HG03439 (cell line): ENCODE measurements around the gene WBP1.
A peak's percentile ranks its signal among the peaks of the same experiment; 100 is the strongest.

Experiments
- ATAC-seq: cut with Tn5 transposase; IDR thresholded peaks from one replicate; pipeline ENCODE4 v1.9.1; 2021; ENCODE audit warnings: mild to moderate bottlenecking, moderate library complexity; ENCODE audit not compliant: unreplicated experiment

Gene WBP1

DNA sequence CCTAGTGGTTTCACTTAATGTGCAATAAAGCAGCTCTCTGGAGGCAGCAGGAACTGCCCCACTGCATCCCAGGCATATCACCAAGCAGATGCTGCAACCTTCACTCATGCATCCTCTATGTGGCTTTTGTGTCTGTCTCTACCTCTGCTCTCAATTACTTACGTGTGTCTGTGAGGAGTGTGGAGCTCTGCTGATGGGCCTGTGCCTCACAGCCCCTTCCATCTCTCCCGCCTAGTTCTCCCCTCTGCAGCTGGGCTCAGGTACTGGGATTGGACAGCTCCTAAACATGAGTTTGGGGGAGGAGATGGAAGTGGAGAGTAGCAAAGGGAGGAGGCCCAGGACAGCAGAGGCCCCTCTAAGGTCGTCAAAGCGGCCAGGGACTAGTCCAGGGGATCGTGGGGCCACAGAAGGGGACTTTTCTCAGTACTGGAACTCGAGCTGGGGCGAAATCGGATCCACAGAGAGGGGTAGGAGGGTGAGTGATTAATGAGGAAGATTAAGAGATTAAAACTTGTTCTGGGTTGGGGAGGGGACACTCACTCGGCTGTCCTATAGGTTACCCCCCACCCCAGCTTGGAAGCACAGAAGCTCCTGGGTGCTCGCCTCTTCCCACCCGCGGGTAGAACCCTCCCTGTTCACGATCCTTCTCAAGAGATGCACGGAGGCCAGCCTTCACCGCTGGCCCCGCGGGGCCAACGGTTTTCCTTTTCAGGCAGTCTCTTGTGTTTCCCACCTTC is 43.3 kb downstream of the WBP1 start:
- ATAC-seq, result no peak

DNA sequence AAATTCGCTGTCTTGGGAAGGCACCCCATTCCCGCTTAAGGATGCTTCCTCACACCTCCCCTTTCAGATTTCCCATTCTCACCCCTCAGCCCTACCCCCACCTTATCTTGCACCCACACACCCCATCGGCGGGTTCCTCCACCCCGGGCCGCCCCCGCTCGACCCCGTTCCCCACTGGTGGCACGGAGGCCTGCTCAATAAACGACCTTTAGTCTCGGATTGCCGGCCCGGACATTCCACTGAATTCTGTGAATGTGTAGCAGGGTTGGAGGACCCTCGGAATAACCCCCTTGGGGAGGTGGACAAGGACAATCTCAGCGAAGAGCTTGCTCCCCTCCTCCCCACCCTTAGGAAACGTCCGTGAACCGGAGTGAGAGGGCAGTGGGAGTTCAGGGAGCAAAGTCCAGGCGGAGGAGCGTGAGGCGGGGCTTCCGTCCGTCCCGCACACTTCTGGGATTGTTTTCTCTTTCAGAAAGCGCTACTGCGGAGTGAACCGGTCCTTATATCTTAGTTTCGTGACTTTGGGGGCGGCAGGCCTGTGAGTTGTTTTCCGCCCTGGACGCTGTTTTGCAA is 44.0 kb downstream of the WBP1 start:
- no peak for ATAC-seq

DNA sequence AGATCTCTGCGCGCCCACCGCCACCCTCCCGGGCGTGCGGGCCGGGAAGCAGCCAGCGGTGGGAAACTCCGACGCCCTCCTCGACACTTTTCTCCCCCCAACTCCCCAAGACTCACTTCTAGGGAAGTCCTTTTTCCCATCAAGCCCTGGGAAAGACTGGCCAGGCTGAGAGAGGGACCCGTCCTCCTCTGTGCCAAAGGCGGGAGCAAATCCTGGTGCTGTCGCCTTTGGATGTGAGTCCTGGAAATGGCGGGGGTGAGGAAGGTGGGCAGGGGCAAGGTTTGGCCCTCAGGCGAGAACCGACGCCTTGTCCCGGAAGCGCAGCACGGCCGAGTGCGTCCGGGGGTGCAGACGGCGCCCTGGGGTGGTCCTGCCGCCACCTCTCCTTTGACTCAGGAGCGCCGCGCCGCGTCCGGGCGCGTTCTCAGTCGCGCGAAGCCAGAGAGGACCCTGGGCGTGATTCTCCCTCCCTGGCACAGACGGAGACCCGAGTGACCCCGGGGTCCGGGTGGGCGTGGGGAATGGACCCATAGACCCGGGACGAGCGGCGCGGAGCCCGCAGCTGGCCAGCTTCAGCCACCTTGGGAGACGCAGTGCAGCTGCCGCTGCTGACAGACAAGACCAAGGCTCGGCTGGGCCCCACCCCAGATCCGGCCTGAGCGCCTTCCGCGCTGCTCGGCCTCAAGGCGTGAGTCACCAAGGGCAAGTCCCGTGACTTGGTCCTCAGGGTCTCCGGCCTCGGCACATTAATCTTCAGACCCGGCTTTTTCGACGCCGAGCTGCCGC is 44.7 kb downstream of the WBP1 start:
- no peak for ATAC-seq

DNA sequence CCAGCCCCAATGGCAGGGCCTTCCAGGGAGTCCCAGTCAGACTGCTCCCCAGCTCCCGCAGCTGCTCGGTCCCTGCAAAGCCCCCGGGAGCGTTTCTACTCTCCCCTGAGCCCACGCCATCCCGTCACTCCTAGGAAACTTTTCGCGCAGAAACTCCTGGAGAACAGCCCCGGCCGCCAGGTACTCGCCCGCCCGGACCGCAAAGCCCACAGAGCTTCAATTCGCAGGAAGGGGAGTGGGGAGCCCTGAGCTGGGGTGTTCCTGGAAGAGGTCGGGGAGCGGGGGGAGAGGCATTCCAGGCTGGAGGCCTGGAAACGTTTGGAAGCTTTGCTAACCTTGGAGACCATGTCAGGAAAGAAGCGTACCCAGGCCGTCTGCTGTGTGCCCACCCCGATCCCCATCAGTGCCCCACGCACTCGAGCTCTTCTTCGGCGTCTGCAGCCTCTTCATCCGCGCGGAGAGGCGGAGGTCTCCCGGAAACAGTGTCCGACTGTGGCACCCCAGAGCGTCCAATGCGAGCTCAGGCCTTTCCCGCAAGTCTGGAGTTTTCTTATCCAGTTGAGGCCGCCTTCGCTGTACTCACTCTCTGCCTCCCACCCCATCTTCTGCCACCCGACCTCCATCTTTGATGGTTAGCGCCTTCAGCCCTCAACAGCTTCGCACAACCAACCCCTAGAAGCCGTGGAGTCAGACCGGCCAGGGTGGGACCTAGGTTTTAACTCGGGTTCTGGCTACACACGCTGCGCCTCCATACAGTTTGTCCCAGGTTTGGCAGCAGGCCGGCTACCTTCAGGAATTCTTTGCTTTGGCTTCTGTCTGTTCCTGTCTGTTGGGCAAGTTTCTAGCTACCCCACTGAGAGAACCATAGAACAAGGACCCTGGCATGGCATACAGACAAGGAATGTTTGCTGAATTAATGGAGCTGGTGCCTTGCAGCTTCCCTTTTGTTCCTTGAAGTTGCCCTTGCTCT is 45.6 kb downstream of the WBP1 start:
- no peak for ATAC-seq

DNA sequence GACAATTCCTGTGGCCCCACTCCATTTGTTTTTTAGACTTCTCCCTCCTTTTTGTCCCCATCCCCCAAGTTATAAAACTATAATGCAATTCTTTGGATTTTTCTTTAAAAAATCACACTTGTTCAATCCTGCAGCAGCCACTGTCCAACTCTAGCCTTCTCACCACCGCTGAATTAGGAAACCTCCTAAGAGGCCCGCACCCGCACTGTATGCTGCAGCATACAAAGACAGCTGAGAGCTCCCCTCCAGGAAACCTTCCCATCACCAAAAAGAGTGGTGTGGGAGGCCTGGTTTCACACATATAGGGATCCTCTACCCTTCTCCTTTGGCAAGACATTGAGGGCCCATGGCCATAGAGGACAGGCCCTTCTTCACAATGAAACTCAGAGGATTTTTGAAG is 46.4 kb downstream of the WBP1 start:
- no peak for ATAC-seq

DNA sequence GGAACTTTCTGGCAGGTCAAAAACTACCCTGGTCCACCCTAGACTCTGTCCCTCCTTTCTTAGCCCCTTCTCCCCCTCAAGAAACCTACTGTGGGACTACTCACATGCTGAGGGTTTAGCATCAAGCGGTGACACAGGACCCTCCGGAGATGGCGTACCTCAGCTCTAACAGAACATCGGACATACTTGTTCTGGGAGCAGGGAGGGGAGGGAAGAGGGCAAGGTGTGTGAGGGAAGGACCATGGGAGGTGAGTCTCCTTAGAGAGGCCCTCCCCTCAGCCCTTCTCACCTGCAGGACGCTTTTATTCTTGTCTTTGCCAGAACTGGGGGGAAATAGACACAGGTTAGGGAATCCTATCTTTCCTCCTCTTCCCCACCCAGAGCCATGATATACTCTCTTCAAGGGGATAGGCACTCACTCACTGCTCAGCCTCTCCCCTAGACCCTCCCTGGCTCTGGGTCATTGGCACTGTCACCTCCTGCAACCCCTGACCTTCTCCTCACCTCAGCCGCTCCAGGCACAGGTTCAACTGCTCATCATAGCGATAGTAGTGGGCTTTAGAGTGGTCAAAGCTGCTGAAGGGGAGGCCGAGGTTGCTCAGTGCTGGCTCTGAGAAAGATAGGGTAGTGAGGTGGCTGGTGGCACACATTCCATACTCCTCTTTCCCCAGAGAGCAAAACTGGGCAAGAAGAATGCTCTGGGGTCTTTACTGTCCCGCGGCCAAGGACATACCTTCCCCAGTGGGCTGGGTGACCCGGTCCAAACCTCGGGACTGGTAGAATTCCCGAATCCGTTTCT is 47.4 kb downstream of the WBP1 start:
- no peak for ATAC-seq

DNA sequence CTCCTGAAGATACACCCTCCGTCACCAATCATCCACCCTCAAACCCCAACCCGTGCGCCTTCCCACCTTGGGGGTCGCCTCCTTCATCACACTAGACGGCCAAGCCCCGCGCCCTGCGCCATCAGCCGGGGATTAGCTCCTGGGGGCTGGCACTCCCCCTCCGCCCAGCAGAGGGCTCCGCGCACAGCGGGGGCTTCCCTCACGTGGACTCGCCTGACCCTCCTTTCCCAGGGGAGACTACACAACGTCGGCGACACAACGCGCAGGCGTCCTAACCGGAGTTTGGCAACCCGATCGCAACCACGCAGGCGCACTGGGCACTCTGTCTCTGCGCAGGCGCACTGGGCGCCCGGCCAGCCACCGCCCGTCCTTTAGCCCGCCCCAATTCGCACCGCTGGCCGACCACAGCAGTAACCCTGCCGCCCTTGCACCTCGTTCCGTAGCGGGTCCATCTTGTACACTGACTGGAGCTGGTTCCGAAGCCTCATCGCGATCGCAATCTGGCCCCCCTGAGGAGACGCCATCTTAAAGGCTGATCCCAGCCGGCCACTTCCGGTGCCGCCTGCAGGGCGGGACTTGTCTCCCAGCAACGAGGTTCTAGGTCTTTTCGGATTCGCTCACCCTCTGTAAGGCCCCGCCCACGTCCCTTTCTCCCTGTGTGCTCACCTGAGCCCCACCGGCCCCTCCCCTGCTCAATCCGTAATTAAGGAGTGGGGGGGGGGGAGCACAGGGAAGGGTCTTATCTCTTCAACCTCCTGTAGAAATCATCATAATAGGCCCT is 49.1 kb downstream of the WBP1 start, which contains the start of gene PCGF1:
Gene PCGF1 (minus strand): TSS at position 551 of the 781 bp plus-strand sequence. CDS start 27 bp downstream, at position 524.
- ATAC-seq, result peak; percentile 91

DNA sequence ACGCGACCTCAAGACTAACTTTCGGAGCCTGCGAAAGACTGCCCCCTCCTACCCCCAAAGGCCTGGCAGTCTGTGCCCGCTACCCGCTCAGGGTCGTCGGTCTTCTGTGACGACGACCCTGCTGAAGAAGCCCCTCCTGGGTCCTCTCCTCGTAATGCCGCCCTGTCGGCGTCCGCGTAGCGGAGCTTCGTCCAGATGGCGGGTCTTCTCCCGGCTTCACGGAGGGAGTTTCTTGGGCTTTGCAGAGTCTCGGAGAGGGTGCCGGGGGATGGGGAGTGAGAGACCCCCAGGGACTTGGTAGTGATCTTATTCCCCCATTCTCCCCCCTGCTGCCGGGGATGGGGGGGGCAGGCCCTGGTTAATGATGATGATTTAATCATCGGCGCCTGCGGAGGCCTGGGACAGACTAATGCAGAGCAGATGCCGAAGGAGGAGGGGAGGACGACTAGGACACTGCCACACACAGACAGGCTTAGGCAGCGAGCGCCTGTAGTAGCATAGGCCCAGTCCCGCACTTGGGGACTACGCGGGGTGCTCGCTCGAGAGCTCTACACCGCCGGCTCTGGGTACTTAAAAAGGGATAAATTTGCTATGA is 49.8 kb downstream of the WBP1 start:
- peak; percentile 7 for ATAC-seq

DNA sequence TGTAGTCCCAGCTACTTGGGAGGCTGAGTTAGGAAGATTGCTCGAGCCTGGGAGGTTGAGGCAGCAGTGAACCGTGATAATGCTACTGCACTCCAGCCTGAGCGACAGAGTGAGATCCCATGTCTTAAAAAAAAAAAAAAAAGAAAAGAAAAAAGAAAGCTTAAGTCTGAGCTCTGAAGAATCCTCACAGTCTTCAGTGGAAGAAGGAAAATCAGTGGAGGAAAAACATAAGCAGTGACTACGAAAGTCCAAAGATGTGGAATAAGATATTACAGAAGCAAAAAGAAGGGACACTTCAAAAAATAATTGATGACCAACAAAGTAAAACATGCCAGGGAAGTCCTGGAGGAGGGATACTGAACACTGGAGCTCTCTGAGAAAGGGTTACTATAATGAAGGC is 52.0 kb downstream of the WBP1 start:
- no peak for ATAC-seq
